Nephron (organoid): ENCODE measurements around the gene SORT1.

ENCODE experiments used
- H3K27ac Mint-ChIP-seq, 3 experiments: 2 replicates each; pipeline ENCODE4 v1.8.0; 2020; ENCODE audit warnings: mixed read lengths in 3 of 3, mild to moderate bottlenecking in 2 of 3, moderate library complexity in 1 of 3
- H3K27me3 Mint-ChIP-seq: 2 replicates; pipeline ENCODE4 v1.8.0; 2021; ENCODE audit warnings: low read depth, mild to moderate bottlenecking, moderate library complexity, mixed read lengths
- H3K36me3 Mint-ChIP-seq: 2 replicates; pipeline ENCODE4 v1.8.0; 2020; ENCODE audit warnings: low read depth, mixed read lengths
- H3K4me1 Mint-ChIP-seq: 2 replicates; pipeline ENCODE4 v1.8.0; 2020; ENCODE audit warnings: mixed read lengths
- H3K4me3 Mint-ChIP-seq, 3 experiments: 2 replicates each; pipeline ENCODE4 v1.8.0; 2020; ENCODE audit warnings: mild to moderate bottlenecking in 3 of 3, mixed read lengths in 3 of 3, moderate library complexity in 2 of 3
- H3K9me3 Mint-ChIP-seq: 2 replicates; pipeline ENCODE4 v1.8.0; 2020; ENCODE audit warnings: mixed read lengths
- CTCF ChIP-seq, 3 experiments: fragments of 200-600 bp; sonication (generic); IDR thresholded peaks; one replicate each; pipeline ENCODE4 v1.5.0; 2021; ENCODE audit warnings: antibody characterized with exemption in 3 of 3; ENCODE audit not compliant: unreplicated experiment in 3 of 3

The SORT1 gene

GRCh38 chr1:109388208-109388711 is 9.5 kb downstream of the SORT1 start:
- TF ChIP-seq CTCF (IDR thresholded peaks at IDR 0.05; ENCODE audit: unreplicated experiment in 3 of 3): no peak
- Mint-ChIP-seq H3K36me3 (no peaks in the 10 kb centered on the region), H3K27ac (peak overlapping the region in 1 of 3 experiments; percentile 96), H3K9me3 (no peaks in the 10 kb centered on the region), H3K4me3 (no peak overlapping the region), H3K27me3 (no peaks in the 10 kb centered on the region), H3K4me1 (peaks cover 77% of the 10 kb centered on the region)

GRCh38 chr1:109386054-109386717 is 11.5 kb downstream of the SORT1 start:
- peaks cover 61% of the 10 kb centered on the region for H3K4me1 Mint-ChIP-seq
- no peaks in the 10 kb centered on the region for H3K27me3 Mint-ChIP-seq
- H3K4me3 Mint-ChIP-seq: no peak overlapping the region
- no peaks in the 10 kb centered on the region for H3K9me3 Mint-ChIP-seq
- no peak for TF ChIP-seq CTCF (IDR thresholded peaks at IDR 0.05; ENCODE audit: unreplicated experiment in 3 of 3)
- peak overlapping the region in 2 of 3 experiments; percentile 5 to 16 for H3K27ac Mint-ChIP-seq
- no peaks in the 10 kb centered on the region for H3K36me3 Mint-ChIP-seq

GRCh38 chr1:109385417-109385816 is 12.3 kb downstream of the SORT1 start:
- Mint-ChIP-seq H3K27ac (no peak overlapping the region), H3K27me3 (no peaks in the 10 kb centered on the region), H3K4me3 (no peak overlapping the region), H3K4me1 (peaks cover 54% of the 10 kb centered on the region), H3K36me3 (no peaks in the 10 kb centered on the region), H3K9me3 (no peaks in the 10 kb centered on the region)
- TF ChIP-seq CTCF (IDR thresholded peaks at IDR 0.05; ENCODE audit: unreplicated experiment in 3 of 3): no peak

GRCh38 chr1:109383854-109384253 is 13.9 kb downstream of the SORT1 start:
- Mint-ChIP-seq H3K4me3 (no peak overlapping the region), H3K27ac (peak overlapping the region in 2 of 3 experiments; percentile 4 to 25), H3K36me3 (no peaks in the 10 kb centered on the region), H3K27me3 (no peaks in the 10 kb centered on the region), H3K4me1 (peaks cover 38% of the 10 kb centered on the region), H3K9me3 (no peaks in the 10 kb centered on the region)
- TF ChIP-seq CTCF (IDR thresholded peaks at IDR 0.05; ENCODE audit: unreplicated experiment in 3 of 3): no peak

GRCh38 chr1:109383087-109383779 is 14.5 kb downstream of the SORT1 start:
- Mint-ChIP-seq H3K9me3 (no peaks in the 10 kb centered on the region), H3K36me3 (no peaks in the 10 kb centered on the region), H3K27me3 (no peaks in the 10 kb centered on the region), H3K4me3 (no peak overlapping the region), H3K4me1 (peaks cover 35% of the 10 kb centered on the region), H3K27ac (peak overlapping the region in 2 of 3 experiments; percentile 17 to 25)
- no peak for TF ChIP-seq CTCF (IDR thresholded peaks at IDR 0.05; ENCODE audit: unreplicated experiment in 3 of 3)
